HepG2 (cell line): ENCODE measurements around the gene CALN1. TPM values are rescaled to one million over a fixed set of nuclear protein-coding genes. Genes with fewer than 3 reads are reported as not detected.

Experiments
- ATAC-seq: fragments of 200-7000 bp; cut with Tn5 transposase; 3 replicates; pipeline ENCODE4 v1.9.1; 2020; ENCODE audit warnings: mild to moderate bottlenecking, moderate library complexity
- BruUV-seq: library from RNA; stranded (reverse); fragments of 400-500 nt; replicated peaks from 2 replicates; lab custom pipeline; 2021; lab: Mats Ljungman, UMichigan
- CTCF ChIA-PET: fragments of 300-600 bp; formaldehyde crosslinking; extraction: SDS; loops from one replicate; lab custom pipeline; 2021; ENCODE audit warnings: low total read pairs, inconsistent platforms, low intra/inter-chr PET ratio; lab: Yijun Ruan, JAX
- POLR2A ChIA-PET: fragments of 350-600 bp; sonication (Branson Sonifier 250); formaldehyde crosslinking; loops from one replicate; lab custom pipeline; 2020; ENCODE audit warnings: antibody characterized with exemption, inconsistent platforms; lab: Yijun Ruan, JAX
- DNase-seq: peaks from one replicate; pipeline ENCODE4 v3.0.0-alpha.2; 2015; ENCODE audit warnings: low spot score
- FAIRE-seq: peaks from 3 replicates; lab custom pipeline; 2011; peaks lifted over from hg19 to GRCh38; lab: Jason Lieb, UNC
- H2AFZ ChIP-seq: one replicate; pipeline ENCODE4 v1.6.1; 2011; ENCODE audit warnings: low read length, inconsistent platforms
- H3K27ac ChIP-seq: fragments of 300-600 bp; 3 replicates; pipeline ENCODE4 v1.8.0; 2011; ENCODE audit warnings: mixed run types, mild to moderate bottlenecking, mixed read lengths, low read length, inconsistent platforms; ENCODE audit not compliant: insufficient read depth; ENCODE audit errors: extremely low read length
- H3K27me3 ChIP-seq, 2 experiments: fragments of 200-600 bp in 1 of 2; 2 replicates in 1 of 2; 3 replicates in 1 of 2; pipeline versions ENCODE4 v1.6.0 to v1.8.0; 2011; ENCODE audit warnings: low read length in 2 of 2, mild to moderate bottlenecking in 2 of 2, moderate library complexity in 2 of 2, inconsistent platforms in 1 of 2; ENCODE audit not compliant: insufficient read depth in 2 of 2, control insufficient read depth in 1 of 2
- H3K36me3 ChIP-seq, 2 experiments: fragments of 200-600 bp in 1 of 2; replicated peaks in 1 of 2; 2 replicates in 1 of 2; 3 replicates in 1 of 2; pipeline versions ENCODE4 v1.5.1 to v1.8.0; 2011; ENCODE audit warnings: low read length in 2 of 2, inconsistent platforms in 1 of 2; ENCODE audit not compliant: insufficient read depth in 2 of 2, control insufficient read depth in 1 of 2
- H3K4me1 ChIP-seq: 2 replicates; pipeline ENCODE4 v1.5.1; 2012; ENCODE audit warnings: low read length, inconsistent platforms; ENCODE audit not compliant: insufficient read depth
- H3K4me2 ChIP-seq: 2 replicates; pipeline ENCODE4 v1.6.0; 2011; ENCODE audit warnings: low read depth, low read length, inconsistent platforms
- H3K4me3 ChIP-seq, 3 experiments: fragments of 200-600 bp in 1 of 3; sonication (generic), shearing (Covaris generic) in 1 of 3; replicated peaks in 1 of 3; 2 replicates each; pipeline ENCODE4 v1.5.1; 2011 to 2016; ENCODE audit warnings: low read length in 3 of 3, inconsistent platforms in 2 of 3, low read depth in 2 of 3, mild to moderate bottlenecking in 2 of 3, control low read depth in 1 of 3, mixed read lengths in 1 of 3; ENCODE audit not compliant: insufficient read depth in 1 of 3
- H3K79me2 ChIP-seq: one replicate; pipeline ENCODE4 v1.6.1; 2011; ENCODE audit warnings: low read length, inconsistent platforms; ENCODE audit not compliant: insufficient read depth
- H3K9ac ChIP-seq: 2 replicates; pipeline ENCODE4 v1.6.0; 2011; ENCODE audit warnings: mild to moderate bottlenecking, low read depth, low read length, inconsistent platforms; ENCODE audit not compliant: insufficient read depth
- H3K9me3 ChIP-seq: 2 replicates; pipeline ENCODE4 v1.5.1; 2012; ENCODE audit warnings: mild to moderate bottlenecking, low read length
- H4K20me1 ChIP-seq: 2 replicates; pipeline ENCODE4 v1.6.0; 2011; ENCODE audit warnings: inconsistent platforms, mild to moderate bottlenecking, low read length, moderate library complexity; ENCODE audit not compliant: insufficient read depth
- IRF2 ChIP-seq: IDR thresholded peaks from 2 replicates; pipeline ENCODE4 v1.6.1; 2018; ENCODE audit warnings: missing genetic modification reagents, missing compliant biosample characterization
- NFATC3 ChIP-seq: sonication (generic); formaldehyde crosslinking; IDR thresholded peaks from 2 replicates; pipeline ENCODE4 v1.5.1; 2020; ENCODE audit warnings: mild to moderate bottlenecking, missing genetic modification reagents
- SP4 ChIP-seq: sonication (generic); formaldehyde crosslinking; IDR thresholded peaks from 2 replicates; pipeline ENCODE4 v1.8.1; 2023; ENCODE audit warnings: mild to moderate bottlenecking, missing genetic modification reagents
- ZNF558 ChIP-seq: sonication (generic); formaldehyde crosslinking; IDR thresholded peaks from 2 replicates; pipeline ENCODE4 v1.9.0; 2022; ENCODE audit warnings: mild to moderate bottlenecking, missing genetic modification reagents, borderline replicate concordance
- ZSCAN12 ChIP-seq: sonication (generic); formaldehyde crosslinking; IDR thresholded peaks from 2 replicates; pipeline ENCODE4 v1.9.0; 2021; ENCODE audit warnings: mild to moderate bottlenecking, missing genetic modification reagents
- WGBS: methylation state at CpG from one replicate; pipeline ENCODE4 v1.1.6; 2017; ENCODE audit warnings: low lambda C conversion rate; 5-methylcytosine and 5-hydroxymethylcytosine counted together
- in situ Hi-C: cut with HindIII; loops from 2 replicates; pipeline ENCODE4 v1.10.0; 2017; ENCODE audit warnings: low pct_unique_long_range_greater_than_20kb; ENCODE audit not compliant: extremely low pct_ligation_motif_present
- intact Hi-C: fragments of 100-400 bp; cut with micrococcal nuclease; formaldehyde crosslinking; loops from one replicate; pipeline ENCODE4 v1.10.0; 2022; ENCODE audit not compliant: unreplicated experiment
- polyA plus RNA-seq, 8 experiments: library from polyadenylated mRNA; depleted of rRNA in 3 of 8; stranded (reverse) in 7 of 8; unstranded in 1 of 8; fragments of >200 nt; fragmentation: Illumina TruSeq in 4 of 8; extraction: Trizol in 4 of 8; gene quantifications; 2 replicates each; pipeline versions ENCODE4 v1.2.1 to v1.2.3, GENCODE V29; 2011 to 2016; ENCODE audit warnings: low read depth in 4 of 8, missing spikeins in 1 of 8, mixed read lengths in 1 of 8; ENCODE audit not compliant: insufficient read depth in 1 of 8
- total RNA-seq, 5 experiments: library from RNA; depleted of rRNA; stranded (reverse); fragments of >200 nt; fragmentation: Illumina TruSeq; extraction: Trizol; gene quantifications; 2 replicates each; pipeline ENCODE4 v1.2.3, GENCODE V29; 2016; ENCODE audit warnings: low read depth in 1 of 5
- TF ChIP-seq, protein P1 (sequence below): sonication (generic); formaldehyde crosslinking; IDR thresholded peaks from 2 replicates; pipeline ENCODE4 v1.8.1; 2023; ENCODE audit warnings: mild to moderate bottlenecking, missing genetic modification reagents
- TF ChIP-seq, protein P2 (sequence below): sonication (generic); formaldehyde crosslinking; IDR thresholded peaks from 2 replicates; pipeline ENCODE4 v1.8.0; 2022; ENCODE audit warnings: missing genetic modification reagents, mild to moderate bottlenecking, inconsistent platforms, borderline replicate concordance

CALN1 gene
- total and polyA plus RNA-seq, 2 of the 13 experiments (the other 11 are each of a cell fraction or from before 2014, with no cell fraction given) = not detected

DNA sequence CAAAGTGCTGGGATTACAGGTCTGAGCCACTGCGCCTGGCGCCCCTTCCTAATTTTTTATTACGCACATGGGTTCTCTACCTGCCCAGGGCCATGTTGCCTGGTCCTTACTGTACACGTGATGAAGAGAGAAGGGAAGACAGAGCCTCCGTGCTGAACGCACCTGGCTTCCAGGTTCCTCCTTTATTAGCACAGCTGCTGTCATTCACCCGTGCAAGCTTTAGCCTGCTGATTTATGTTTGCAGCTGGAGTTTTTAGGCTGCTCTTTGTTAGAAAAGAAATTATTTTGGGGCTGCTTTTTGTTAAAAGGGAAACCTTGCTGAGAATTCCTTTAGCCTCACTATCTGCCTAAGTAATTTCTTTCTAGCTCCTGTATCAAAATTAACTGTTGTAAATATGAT is 417.0 kb downstream of the CALN1 start:
- FAIRE-seq (no peak), DNase-seq (no peak), ATAC-seq (no peak)
- no peaks in the 10 kb centered on the region for H4K20me1 ChIP-seq
- H3K27ac ChIP-seq = no peak overlapping the region
- no peak overlapping the region for H2AFZ ChIP-seq
- H3K79me2 ChIP-seq = no peaks in the 10 kb centered on the region
- H3K9ac ChIP-seq = no peak overlapping the region
- TF ChIP-seq IRF2 (no peak), NFATC3 (CRISPR knock-in tag) (no peak), ZNF558 (CRISPR knock-in tag) (no peak), SP4 (CRISPR knock-in tag) (no peak), ZSCAN12 (CRISPR knock-in tag) (no peak)
- TF ChIP-seq, protein P1, sequence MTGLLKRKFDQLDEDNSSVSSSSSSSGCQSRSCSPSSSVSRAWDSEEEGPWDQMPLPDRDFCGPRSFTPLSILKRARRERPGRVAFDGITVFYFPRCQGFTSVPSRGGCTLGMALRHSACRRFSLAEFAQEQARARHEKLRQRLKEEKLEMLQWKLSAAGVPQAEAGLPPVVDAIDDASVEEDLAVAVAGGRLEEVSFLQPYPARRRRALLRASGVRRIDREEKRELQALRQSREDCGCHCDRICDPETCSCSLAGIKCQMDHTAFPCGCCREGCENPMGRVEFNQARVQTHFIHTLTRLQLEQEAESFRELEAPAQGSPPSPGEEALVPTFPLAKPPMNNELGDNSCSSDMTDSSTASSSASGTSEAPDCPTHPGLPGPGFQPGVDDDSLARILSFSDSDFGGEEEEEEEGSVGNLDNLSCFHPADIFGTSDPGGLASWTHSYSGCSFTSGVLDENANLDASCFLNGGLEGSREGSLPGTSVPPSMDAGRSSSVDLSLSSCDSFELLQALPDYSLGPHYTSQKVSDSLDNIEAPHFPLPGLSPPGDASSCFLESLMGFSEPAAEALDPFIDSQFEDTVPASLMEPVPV (CRISPR knock-in tag) = no peak
- TF ChIP-seq, protein P2, sequence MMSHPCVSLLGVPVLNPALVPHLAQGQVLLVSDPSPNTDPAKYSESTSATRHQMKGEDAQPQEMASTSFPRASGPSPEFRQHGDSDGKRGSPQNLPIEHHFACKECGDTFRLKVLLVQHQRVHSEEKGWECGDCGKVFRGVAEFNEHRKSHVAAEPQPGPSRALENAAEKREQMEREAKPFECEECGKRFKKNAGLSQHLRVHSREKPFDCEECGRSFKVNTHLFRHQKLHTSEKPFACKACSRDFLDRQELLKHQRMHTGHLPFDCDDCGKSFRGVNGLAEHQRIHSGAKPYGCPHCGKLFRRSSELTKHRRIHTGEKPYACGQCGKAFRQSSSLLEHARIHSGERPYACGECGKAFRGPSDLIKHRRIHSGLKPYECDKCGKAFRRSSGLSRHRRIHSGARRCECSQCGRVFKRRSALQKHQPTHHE (CRISPR knock-in tag) = no peak
- H3K4me1 ChIP-seq = no peaks in the 10 kb centered on the region
- H3K9me3 ChIP-seq = no peaks in the 10 kb centered on the region
- ChIA-PET POLR2A (no interaction called here), CTCF (no interaction called here)
- H3K27me3 ChIP-seq = no peaks in the 10 kb centered on the region; a peak in 1 of 5 replicates
- H3K4me2 ChIP-seq = no peak overlapping the region
- H3K36me3 ChIP-seq = no peaks in the 10 kb centered on the region
- no TSS peak for BruUV-seq
- 37% methylated on average over 7 of the region's 7 CpGs for whole genome bisulfite sequencing
- intact Hi-C loops (loop anchor here (5.0 kb wide), 1 partner anchor 447 kb away; no protein-coding TSS in a partner anchor), in situ Hi-C loops (no loop called here)
- no peak overlapping the region for H3K4me3 ChIP-seq
